SH-SY5Y (cell line): ENCODE results near the gene ADGRL3.

Experiments used
- GATA2 ChIP-seq: IDR thresholded peaks from 2 replicates; pipeline ENCODE4 v1.6.1; 2011; ENCODE audit warnings: mild to moderate bottlenecking, low read depth, low read length
- GATA3 ChIP-seq: IDR thresholded peaks from 2 replicates; pipeline ENCODE4 v1.6.1; 2011; ENCODE audit warnings: low read depth, mild to moderate bottlenecking, low read length, moderate library complexity

DNA sequence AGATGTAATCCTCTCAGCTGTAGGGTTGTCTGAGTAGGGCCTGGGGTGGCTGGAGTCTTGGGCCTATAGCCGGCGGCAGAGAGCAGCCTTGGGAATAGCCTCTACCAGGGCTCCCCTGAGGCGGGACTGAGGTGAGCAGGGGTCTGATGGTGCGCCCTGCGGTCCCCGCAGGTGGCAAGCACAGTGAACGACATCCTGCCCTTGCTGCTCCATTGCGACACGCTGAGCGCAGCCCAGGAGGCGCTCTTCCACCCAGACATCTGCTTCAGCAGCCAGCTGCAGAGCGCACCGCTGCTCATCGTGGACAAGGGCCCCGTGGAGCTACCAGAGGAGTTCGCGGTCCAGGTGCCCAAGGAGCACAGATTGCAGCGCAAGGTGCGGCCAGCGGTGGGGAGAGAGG, 317.0 kb downstream of the ADGRL3 start:
- TF ChIP-seq GATA2, result no peak
- no peak for TF ChIP-seq GATA3
